Calu3 (cell line): ENCODE results near the gene NRP1. TPM values are rescaled to one million over a fixed set of nuclear protein-coding genes. Genes with fewer than 3 reads are reported as not detected.
"Not testable (repeated sequence)": the region's sequence is repeated elsewhere in the genome, so short reads cannot be mapped to it uniquely, and the experiment has no call there.

ENCODE experiments used
- BruUV-seq: library from RNA; stranded (reverse); fragments of 400-500 nt; replicated peaks from 2 replicates; lab custom pipeline; 2021; lab: Mats Ljungman, UMichigan
- CTCF ChIA-PET: fragments of 300-600 bp; sonication (Branson Sonifier 250); formaldehyde crosslinking; loops from one replicate; lab custom pipeline; 2022; ENCODE audit warnings: antibody characterized with exemption; lab: Charles Lee
- DNase-seq: peaks from one replicate; pipeline ENCODE4 v3.0.0; 2022
- H3K27ac Mint-ChIP-seq: one replicate; pipeline ENCODE4 v1.8.0; 2022; ENCODE audit warnings: mixed read lengths; ENCODE audit not compliant: unreplicated experiment
- H3K27me3 Mint-ChIP-seq: one replicate; pipeline ENCODE4 v1.8.0; 2022; ENCODE audit warnings: mixed read lengths; ENCODE audit not compliant: unreplicated experiment
- H3K36me3 Mint-ChIP-seq: one replicate; pipeline ENCODE4 v1.8.0; 2022; ENCODE audit warnings: mild to moderate bottlenecking, moderate library complexity, mixed read lengths; ENCODE audit not compliant: insufficient read depth, unreplicated experiment
- H3K4me1 Mint-ChIP-seq: one replicate; pipeline ENCODE4 v1.8.0; 2022; ENCODE audit warnings: mild to moderate bottlenecking, low read depth, mixed read lengths; ENCODE audit not compliant: unreplicated experiment
- H3K4me3 Mint-ChIP-seq: one replicate; pipeline ENCODE4 v1.8.0; 2022; ENCODE audit warnings: mild to moderate bottlenecking, low read depth, moderate library complexity, mixed read lengths; ENCODE audit not compliant: unreplicated experiment
- H3K9me3 Mint-ChIP-seq: one replicate; pipeline ENCODE4 v1.8.0; 2022; ENCODE audit warnings: low read depth, mixed read lengths; ENCODE audit not compliant: unreplicated experiment
- CTCF ChIP-seq: fragments of 200-600 bp; IDR thresholded peaks from one replicate; pipeline ENCODE4 v1.8.0; 2022; ENCODE audit warnings: antibody characterized with exemption; ENCODE audit not compliant: unreplicated experiment
- intact Hi-C: fragments of 100-400 bp; cut with micrococcal nuclease; formaldehyde crosslinking; loops from one replicate; pipeline ENCODE4 v1.10.0; 2022; ENCODE audit not compliant: unreplicated experiment
- total RNA-seq: library from RNA; stranded (reverse); gene quantifications from 2 replicates; pipeline ENCODE4 v1.2.3, GENCODE V29; 2022

Gene NRP1
- total RNA-seq, 1 experiment from 2014 or later = 96.3 TPM

- Mint-ChIP-seq H3K4me1 (peaks cover 19% of the 10 kb centered on the region), H3K4me3 (no peak overlapping the region), H3K36me3 (peaks cover 27% of the 10 kb centered on the region), H3K27me3 (no peaks in the 10 kb centered on the region), H3K27ac (peak overlapping the region; percentile 31), H3K9me3 (no peaks in the 10 kb centered on the region)
- CTCF ChIA-PET = no interaction called here
- no peak for TF ChIP-seq CTCF
- intact Hi-C loops = no loop called here
- DNase-seq = no peak
- BruUV-seq = no TSS peak
Measured at GRCh38 chr10:33301097-33301789, 33.2 kb downstream of the NRP1 start.

- not testable (repeated sequence) for H3K9me3 Mint-ChIP-seq
- H3K4me1 Mint-ChIP-seq = peaks cover 19% of the 10 kb centered on the region
Measured at GRCh38 chr10:33300544-33300943, 33.9 kb downstream of the NRP1 start.

GRCh38 chr10:33298893-33299292 is 35.6 kb downstream of the NRP1 start:
- CTCF ChIA-PET = no interaction called here
- peaks cover 25% of the 10 kb centered on the region for H3K36me3 Mint-ChIP-seq
- no peak overlapping the region for H3K27ac Mint-ChIP-seq
- BruUV-seq = no TSS peak
- TF ChIP-seq CTCF = no peak
- no peaks in the 10 kb centered on the region for H3K9me3 Mint-ChIP-seq
- H3K27me3 Mint-ChIP-seq = no peaks in the 10 kb centered on the region
- no peak overlapping the region for H3K4me3 Mint-ChIP-seq
- peaks cover 19% of the 10 kb centered on the region for H3K4me1 Mint-ChIP-seq
- intact Hi-C loops = no loop called here
- no peak for DNase-seq

More at GRCh38 chr10:33300544-33300943, 33.9 kb downstream of the NRP1 start:
- intact Hi-C loops, DNase-seq, H3K27me3 Mint-ChIP-seq, BruUV-seq, CTCF ChIA-PET, H3K4me3 Mint-ChIP-seq: not testable (repeated sequence)
- H3K27ac Mint-ChIP-seq = peak overlapping the region; percentile 31
- H3K36me3 Mint-ChIP-seq = peaks cover 27% of the 10 kb centered on the region

GRCh38 chr10:33298110-33298509 is 36.4 kb downstream of the NRP1 start:
- Mint-ChIP-seq H3K9me3 (no peaks in the 10 kb centered on the region), H3K4me3 (no peak overlapping the region), H3K36me3 (peaks cover 31% of the 10 kb centered on the region), H3K27me3 (no peaks in the 10 kb centered on the region), H3K4me1 (peaks cover 19% of the 10 kb centered on the region), H3K27ac (no peak overlapping the region)
- no peak for TF ChIP-seq CTCF
- intact Hi-C loops = no loop called here
- BruUV-seq = no TSS peak
- no peak for DNase-seq
- CTCF ChIA-PET = no interaction called here

GRCh38 chr10:33295851-33296250 is 38.6 kb downstream of the NRP1 start:
- H3K27me3 Mint-ChIP-seq = no peaks in the 10 kb centered on the region
- H3K4me1 Mint-ChIP-seq = peaks cover 31% of the 10 kb centered on the region
- DNase-seq = no peak
- intact Hi-C loops = no loop called here
- CTCF ChIA-PET = no interaction called here
- H3K27ac Mint-ChIP-seq = no peak overlapping the region
- TF ChIP-seq CTCF = no peak
- no peaks in the 10 kb centered on the region for H3K9me3 Mint-ChIP-seq
- H3K4me3 Mint-ChIP-seq = no peak overlapping the region
- no TSS peak for BruUV-seq
- H3K36me3 Mint-ChIP-seq = peaks cover 30% of the 10 kb centered on the region
